ENCODE measurements around the gene C2CD2.

GRCh38 chr21:41906770-41907169 lies 47.0 kb downstream of the C2CD2 start:
- no peak for TF ChIP-seq POLR2A (IDR thresholded peaks at IDR 0.05)
- no peak for TF ChIP-seq CTCF (IDR thresholded peaks at IDR 0.05)
- no peak for TF ChIP-seq EP300 (IDR thresholded peaks at IDR 0.05)
